Endothelial cell of umbilical vein (primary cell): ENCODE data around the gene AKTIP. TPM values are rescaled to one million over a fixed set of nuclear protein-coding genes. Genes with fewer than 3 reads are reported as not detected.

Source experiments
- BruUV-seq: library from RNA; stranded (reverse); fragments of 400-500 nt; replicated peaks from 2 replicates; lab custom pipeline; 2021; lab: Mats Ljungman, UMichigan
- CTCF ChIA-PET: fragments of 300-600, 350-600 bp; sonication (Branson Sonifier 250); formaldehyde crosslinking; loops from one replicate; lab custom pipeline; 2021; ENCODE audit warnings: antibody characterized with exemption, inconsistent platforms; lab: Charles Lee
- POLR2A ChIA-PET: fragments of 300-600, 350-600 bp; sonication (Branson Sonifier 250); formaldehyde crosslinking; loops from one replicate; lab custom pipeline; 2021; ENCODE audit warnings: antibody characterized with exemption, inconsistent platforms; lab: Charles Lee
- DNase-seq: peaks from one replicate; pipeline ENCODE4 v3.0.0-alpha.2; 2011; ENCODE audit warnings: low read depth, low spot score
- FAIRE-seq: peaks from 2 replicates; lab custom pipeline; 2011; peaks lifted over from hg19 to GRCh38; lab: Jason Lieb, UNC
- H2AFZ ChIP-seq: 2 replicates; pipeline ENCODE4 v1.6.0; 2012; ENCODE audit warnings: low read depth, low read length, control low read depth, inconsistent platforms
- H3K27ac ChIP-seq: 2 replicates; pipeline ENCODE4 v1.5.1; 2011; ENCODE audit warnings: low read depth, mild to moderate bottlenecking, control low read depth, low read length, moderate library complexity; ENCODE audit not compliant: insufficient read depth
- H3K27me3 ChIP-seq, 2 experiments: 2 replicates each; pipeline versions ENCODE4 v1.6.0 to v1.6.1; 2011; ENCODE audit warnings: low read length in 2 of 2, mixed read lengths in 1 of 2; ENCODE audit not compliant: control insufficient read depth in 2 of 2, insufficient read depth in 2 of 2
- H3K36me3 ChIP-seq, 2 experiments: 2 replicates in 1 of 2; 3 replicates in 1 of 2; pipeline ENCODE4 v1.5.1; 2011; ENCODE audit warnings: low read length in 2 of 2, mild to moderate bottlenecking in 1 of 2, moderate library complexity in 1 of 2; ENCODE audit not compliant: control insufficient read depth in 2 of 2, insufficient read depth in 2 of 2; ENCODE audit errors: extremely low read depth in 1 of 2
- H3K4me1 ChIP-seq: 3 replicates; pipeline ENCODE4 v1.5.1; 2011; ENCODE audit warnings: mild to moderate bottlenecking, low read length; ENCODE audit not compliant: control insufficient read depth, insufficient read depth; ENCODE audit errors: extremely low read depth
- H3K4me2 ChIP-seq: 2 replicates; pipeline ENCODE4 v1.6.1; 2011; ENCODE audit warnings: low read length, control low read depth, mixed read lengths; ENCODE audit not compliant: insufficient read depth
- H3K4me3 ChIP-seq, 3 experiments: fragments of 200-600 bp in 1 of 3; sonication (generic), shearing (Covaris generic) in 1 of 3; replicated peaks in 1 of 3; 2 replicates each; pipeline ENCODE4 v1.5.1; 2011 to 2016; ENCODE audit warnings: control low read depth in 3 of 3, low read length in 3 of 3, mild to moderate bottlenecking in 2 of 3, inconsistent platforms in 1 of 3, low read depth in 1 of 3, moderate library complexity in 1 of 3; ENCODE audit not compliant: insufficient read depth in 1 of 3
- H3K79me2 ChIP-seq: 2 replicates; pipeline ENCODE4 v1.6.0; 2012; ENCODE audit warnings: low read length, inconsistent platforms; ENCODE audit not compliant: control insufficient read depth, insufficient read depth
- H3K9ac ChIP-seq: replicated peaks from 2 replicates; pipeline ENCODE3; 2011; ENCODE audit warnings: low read length, control low read depth; ENCODE audit not compliant: insufficient read depth; ENCODE audit errors: extremely low read depth
- H3K9me1 ChIP-seq: replicated peaks from 3 replicates; pipeline ENCODE4 v1.6.0; 2011; ENCODE audit warnings: mild to moderate bottlenecking, low read length; ENCODE audit not compliant: control insufficient read depth, insufficient read depth; ENCODE audit errors: extremely low read depth
- H3K9me3 ChIP-seq: replicated peaks from 2 replicates; pipeline ENCODE4 v1.5.1; 2012; ENCODE audit warnings: low read length, inconsistent platforms; ENCODE audit not compliant: control insufficient read depth, insufficient read depth
- H4K20me1 ChIP-seq: replicated peaks from 2 replicates; pipeline ENCODE3; 2011; ENCODE audit warnings: mild to moderate bottlenecking, low read length; ENCODE audit not compliant: control insufficient read depth, insufficient read depth; ENCODE audit errors: extremely low read depth
- FOS ChIP-seq: IDR thresholded peaks from 2 replicates; pipeline ENCODE4 v1.6.1; 2011; ENCODE audit warnings: mild to moderate bottlenecking, low read length, moderate library complexity, borderline replicate concordance; ENCODE audit not compliant: insufficient read depth
- GATA2 ChIP-seq: IDR thresholded peaks from 2 replicates; pipeline ENCODE4 v1.7.0; 2011; ENCODE audit warnings: low read depth, mild to moderate bottlenecking, moderate library complexity, mixed read lengths, low read length; ENCODE audit not compliant: insufficient read length, insufficient read depth
- JUN ChIP-seq: IDR thresholded peaks from 2 replicates; pipeline ENCODE4 v1.6.1; 2011; ENCODE audit warnings: borderline replicate concordance, low read depth; ENCODE audit not compliant: insufficient read length, insufficient read depth
- MYC ChIP-seq: IDR thresholded peaks from one replicate; pipeline ENCODE4 v1.6.1; 2011; ENCODE audit warnings: mild to moderate bottlenecking, low read depth, low read length
- POLR2A ChIP-seq: IDR thresholded peaks from 2 replicates; pipeline ENCODE4 v1.6.1; 2012; ENCODE audit warnings: low read depth, mild to moderate bottlenecking, control low read depth, low read length
- dilution Hi-C: fragments of 300-500 bp; cut with MboI; formaldehyde crosslinking; loops from one replicate; pipeline ENCODE4 v1.15.0; 2019; ENCODE audit warnings: low sequenced_read_pairs; ENCODE audit not compliant: extremely low pct_ligation_motif_present
- intact Hi-C: fragments of 100-400 bp; cut with micrococcal nuclease; formaldehyde crosslinking; loops from one replicate; pipeline ENCODE4 v1.10.0; 2022
- polyA plus RNA-seq, 4 experiments: library from polyadenylated mRNA; depleted of rRNA in 3 of 4; stranded (reverse) in 3 of 4; unstranded in 1 of 4; fragments of >200 nt; gene quantifications; 2 replicates each; pipeline versions ENCODE4 v1.2.1 to v1.2.3, GENCODE V29; 2011 to 2012; ENCODE audit warnings: missing spikeins in 1 of 4
- total RNA-seq: library from RNA; stranded (reverse); gene quantifications from 2 replicates; pipeline ENCODE4 v1.2.3, GENCODE V29; 2021
- TF ChIP-seq, protein P1 (sequence below): IDR thresholded peaks from 2 replicates; pipeline ENCODE4 v1.6.1; 2011; ENCODE audit not compliant: insufficient read depth, insufficient read length
- TF ChIP-seq, protein P2 (sequence below), 2 donors: IDR thresholded peaks; 1 replicate in 1 of 2; 2 replicates in 1 of 2; pipeline ENCODE4 v1.5.1; 2011; ENCODE audit warnings: low read length in 2 of 2, mild to moderate bottlenecking in 2 of 2, moderate library complexity in 2 of 2, control low read depth in 1 of 2, inconsistent platforms in 1 of 2, low read depth in 1 of 2; ENCODE audit not compliant: insufficient read depth in 1 of 2; ENCODE audit errors: extremely low read depth in 1 of 2

Gene AKTIP
- total and polyA plus RNA-seq, 2 donors (not counting 3 experiments of a cell fraction or from before 2014, with no cell fraction given): 25.1 to 32.7 TPM

DNA sequence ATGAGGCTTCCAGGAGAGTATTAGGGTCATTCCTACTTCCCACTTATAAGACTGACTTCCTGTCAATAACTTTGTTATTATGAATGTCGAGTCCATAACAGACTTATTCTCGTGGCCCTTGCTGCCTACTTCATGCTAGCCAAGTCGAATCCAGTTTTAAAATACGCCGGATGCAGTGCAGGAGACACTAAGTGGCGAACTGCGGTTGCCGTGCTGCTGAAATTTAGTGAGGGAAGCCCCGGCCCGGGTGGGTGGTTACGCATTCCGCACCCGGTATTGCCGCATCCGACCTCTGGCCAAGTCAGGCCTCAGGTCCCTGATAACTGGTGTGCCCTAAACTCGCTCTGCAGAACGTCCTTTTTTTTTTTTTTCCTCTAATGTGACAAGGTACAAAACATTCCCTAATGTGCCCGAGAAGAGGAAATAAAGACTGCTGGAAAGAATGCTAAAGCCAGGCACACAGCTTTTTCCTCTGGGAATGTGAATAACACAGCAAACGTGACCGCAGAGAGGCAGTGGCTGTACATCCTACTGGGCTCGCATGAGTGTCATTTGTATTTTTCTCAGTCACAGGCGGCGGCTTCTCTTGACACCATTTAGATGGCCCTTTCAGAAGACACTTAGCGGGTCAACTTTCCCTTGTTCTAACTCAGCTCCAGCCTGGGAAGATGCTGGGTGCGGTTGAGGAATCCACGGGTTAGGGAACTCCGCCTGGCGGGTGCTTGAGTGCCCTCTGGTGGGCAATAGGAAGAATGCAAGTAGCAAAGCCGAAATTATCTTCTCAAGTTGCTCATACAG is 7.1 kb upstream of the AKTIP start:
- POLR2A ChIA-PET: no interaction called here

More for the DNA sequence above, 7.1 kb upstream of the AKTIP start:
- Histone ChIP-seq H3K79me2 (no peaks in the 10 kb centered on the region), H4K20me1 (no peaks in the 10 kb centered on the region), H3K27ac (peak overlapping the region; percentile 87), H2AFZ (peak overlapping the region; percentile 73), H3K36me3 (no peaks in the 10 kb centered on the region), H3K4me2 (peak overlapping the region; percentile 41), H3K9me3 (no peaks in the 10 kb centered on the region), H3K4me1 (peaks cover 17% of the 10 kb centered on the region), H3K4me3 (peak overlapping the region in 1 of 3 experiments; percentile 16), H3K9ac (peak overlapping the region; percentile 78), H3K9me1 (no peaks in the 10 kb centered on the region), H3K27me3 (no peaks in the 10 kb centered on the region)
- BruUV-seq: TSS peak; percentile 49
- no peak for TF ChIP-seq POLR2A
- no peak for TF ChIP-seq FOS
- TF ChIP-seq, protein P1, sequence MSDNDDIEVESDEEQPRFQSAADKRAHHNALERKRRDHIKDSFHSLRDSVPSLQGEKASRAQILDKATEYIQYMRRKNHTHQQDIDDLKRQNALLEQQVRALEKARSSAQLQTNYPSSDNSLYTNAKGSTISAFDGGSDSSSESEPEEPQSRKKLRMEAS: no peak
- TF ChIP-seq GATA2: no peak
- TF ChIP-seq MYC: no peak
- no peak for TF ChIP-seq JUN
- TF ChIP-seq, protein P2, sequence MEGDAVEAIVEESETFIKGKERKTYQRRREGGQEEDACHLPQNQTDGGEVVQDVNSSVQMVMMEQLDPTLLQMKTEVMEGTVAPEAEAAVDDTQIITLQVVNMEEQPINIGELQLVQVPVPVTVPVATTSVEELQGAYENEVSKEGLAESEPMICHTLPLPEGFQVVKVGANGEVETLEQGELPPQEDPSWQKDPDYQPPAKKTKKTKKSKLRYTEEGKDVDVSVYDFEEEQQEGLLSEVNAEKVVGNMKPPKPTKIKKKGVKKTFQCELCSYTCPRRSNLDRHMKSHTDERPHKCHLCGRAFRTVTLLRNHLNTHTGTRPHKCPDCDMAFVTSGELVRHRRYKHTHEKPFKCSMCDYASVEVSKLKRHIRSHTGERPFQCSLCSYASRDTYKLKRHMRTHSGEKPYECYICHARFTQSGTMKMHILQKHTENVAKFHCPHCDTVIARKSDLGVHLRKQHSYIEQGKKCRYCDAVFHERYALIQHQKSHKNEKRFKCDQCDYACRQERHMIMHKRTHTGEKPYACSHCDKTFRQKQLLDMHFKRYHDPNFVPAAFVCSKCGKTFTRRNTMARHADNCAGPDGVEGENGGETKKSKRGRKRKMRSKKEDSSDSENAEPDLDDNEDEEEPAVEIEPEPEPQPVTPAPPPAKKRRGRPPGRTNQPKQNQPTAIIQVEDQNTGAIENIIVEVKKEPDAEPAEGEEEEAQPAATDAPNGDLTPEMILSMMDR (IDR thresholded peaks at IDR 0.05; ENCODE audit: extremely low read depth in 1 of 2, insufficient read depth in 1 of 2, low read depth in 1 of 2, low read length in 2 of 2): peak; percentile 87 to 89
- dilution Hi-C loops (no loop called here), intact Hi-C loops (loop anchor here (1.0 to 10.0 kb wide), 6 partner anchors 8 to 455 kb away; partner anchors contain the start of genes CHD9 and CHD9NB)
- CTCF ChIA-PET: interaction anchor here (0.6 to 2.1 kb wide), 31 partner anchors 8 to 1469 kb away, joined by 3 to 18 read pairs (median 5); partner anchors contain the start of gene CHD9NB
- FAIRE-seq (peak; percentile 89), DNase-seq (peak; percentile 85)
